Esophagus squamous epithelium (tissue), 5 donors: Measurements from ENCODE around the gene PSMB7. TPM values are rescaled to one million over a fixed set of nuclear protein-coding genes. Genes with fewer than 3 reads are reported as not detected.

Experiments used
- DNase-seq: peaks from one replicate; lab custom pipeline; 2025; lab: John Stamatoyannopoulos, UW
- H3K27ac ChIP-seq, 4 donors: fragments of 200-600 bp; sonication (generic); one replicate each; pipeline ENCODE4 v1.5.1; 2016 to 2019; ENCODE audit warnings: mild to moderate bottlenecking in 1 of 4
- H3K27me3 ChIP-seq, 4 donors: fragments of 200-600 bp; sonication (generic); 1 replicate in 3 of 4; 2 replicates in 1 of 4; pipeline versions ENCODE4 v1.5.1 to v1.6.0; 2017 to 2021; ENCODE audit warnings: antibody characterized with exemption in 1 of 4
- H3K36me3 ChIP-seq, 3 donors: fragments of 200-600 bp; sonication (generic); one replicate each; pipeline ENCODE4 v1.5.1; 2016 to 2019
- H3K4me1 ChIP-seq, 3 donors: fragments of 200-600 bp; sonication (generic); one replicate each; pipeline ENCODE4 v1.5.1; 2017 to 2019
- H3K4me3 ChIP-seq, 4 donors: fragments of 200-600 bp; sonication (generic); 1 replicate in 3 of 4; 2 replicates in 1 of 4; pipeline ENCODE4 v1.5.1; 2016 to 2019; ENCODE audit warnings: mild to moderate bottlenecking in 2 of 4, moderate library complexity in 1 of 4
- H3K9me3 ChIP-seq, 3 donors: fragments of 200-600 bp; sonication (generic); one replicate each; pipeline ENCODE4 v1.5.1; 2016 to 2019
- CTCF ChIP-seq, 6 experiments: fragments of 450-650 bp in 4 of 6; fragments of 200-600 bp in 2 of 6; sonication (generic) in 2 of 6; IDR thresholded peaks; one replicate each; pipeline ENCODE4 v1.5.1; 2016 to 2019; ENCODE audit warnings: antibody characterized with exemption in 6 of 6, mild to moderate bottlenecking in 4 of 6, moderate library complexity in 4 of 6
- POLR2A ChIP-seq, 4 donors: fragments of 450-650 bp; IDR thresholded peaks; one replicate each; pipeline ENCODE4 v1.6.1; 2017; ENCODE audit warnings: antibody characterized with exemption in 4 of 4, mild to moderate bottlenecking in 4 of 4, moderate library complexity in 3 of 4
- WGBS, 2 donors: methylation state at CpG; one replicate each; pipeline ENCODE4 v1.1.5; 2018; 5-methylcytosine and 5-hydroxymethylcytosine counted together
- intact Hi-C: fragments of 100-400 bp; cut with DNase I; formaldehyde crosslinking; loops from one replicate; pipeline ENCODE4 v1.15.0; 2022
- total RNA-seq, 4 donors: library from RNA; depleted of rRNA; stranded (reverse); fragments of >200 nt; gene quantifications; one replicate each; pipeline ENCODE4 v1.1.0, GENCODE V29; 2016
- donor health status: DM: yes; HTN: yes; CAD: no.

The PSMB7 gene
- total RNA-seq, 4 donors from 2014 or later = 114 to 229 (median 170) TPM

- intact Hi-C loops = loop anchor here (10.0 kb wide), 1 partner anchor 266 kb away; no protein-coding TSS in a partner anchor
- no peak for DNase-seq
- 65 to 68% methylated on average over 9 of the region's 9 CpGs for WGBS, 2 donors
Measured at GRCh38 chr9:124390794-124391658, 24.2 kb downstream of the PSMB7 start.

GRCh38 chr9:124389146-124389939 is 25.9 kb downstream of the PSMB7 start:
- H3K4me1 ChIP-seq = peaks cover 8 to 62% (median 14%) of the 10 kb centered on the region in 3 donors
- WGBS, 2 donors = 78 to 81% methylated on average over 5 to 6 of the region's 7 CpGs
- no peak for DNase-seq

More at GRCh38 chr9:124390794-124391658, 24.2 kb downstream of the PSMB7 start:
- Histone ChIP-seq H3K4me3 (no peak overlapping the region), H3K27me3 (no peaks in the 10 kb centered on the region), H3K9me3 (no peaks in the 10 kb centered on the region), H3K4me1 (peaks cover 8 to 62% (median 14%) of the 10 kb centered on the region in 3 donors), H3K27ac (no peak overlapping the region), H3K36me3 (peaks cover 0 to 21% (median 0%) of the 10 kb centered on the region in 3 donors)
- TF ChIP-seq POLR2A (IDR thresholded peaks at IDR 0.05) (no peak), CTCF (IDR thresholded peaks at IDR 0.05) (no peak)

GRCh38 chr9:124388275-124389048 is 26.8 kb downstream of the PSMB7 start:
- H3K4me3 ChIP-seq = no peak overlapping the region
- H3K4me1 ChIP-seq = peaks cover 8 to 54% (median 13%) of the 10 kb centered on the region in 3 donors
- no peaks in the 10 kb centered on the region for H3K9me3 ChIP-seq
- TF ChIP-seq CTCF (IDR thresholded peaks at IDR 0.05) = no peak
- no peak for TF ChIP-seq POLR2A (IDR thresholded peaks at IDR 0.05)
- no peak overlapping the region for H3K27ac ChIP-seq
- no peaks in the 10 kb centered on the region for H3K27me3 ChIP-seq
- H3K36me3 ChIP-seq = peaks cover 0 to 19% (median 7%) of the 10 kb centered on the region in 3 donors
- 84 to 88% methylated on average over 11 to 12 of the region's 12 CpGs for WGBS, 2 donors
- intact Hi-C loops = no loop called here
- no peak for DNase-seq

More at GRCh38 chr9:124389146-124389939, 25.9 kb downstream of the PSMB7 start:
- TF ChIP-seq CTCF (IDR thresholded peaks at IDR 0.05) = no peak
- Histone ChIP-seq H3K27me3 (no peaks in the 10 kb centered on the region), H3K36me3 (peaks cover 0 to 16% (median 1%) of the 10 kb centered on the region in 3 donors), H3K27ac (no peak overlapping the region), H3K4me3 (no peak overlapping the region), H3K9me3 (no peaks in the 10 kb centered on the region)
- intact Hi-C loops = no loop called here

- Histone ChIP-seq H3K36me3 (peaks cover 0 to 37% (median 7%) of the 10 kb centered on the region in 3 donors), H3K4me3 (no peak overlapping the region), H3K9me3 (no peaks in the 10 kb centered on the region), H3K27ac (no peak overlapping the region), H3K4me1 (peaks cover 0 to 32% (median 0%) of the 10 kb centered on the region in 3 donors), H3K27me3 (no peaks in the 10 kb centered on the region)
- no peak for DNase-seq
- WGBS, 2 donors = 76 to 88% methylated on average over 3 of the region's 3 CpGs
- intact Hi-C loops = no loop called here
- no peak for TF ChIP-seq POLR2A (IDR thresholded peaks at IDR 0.05)
- TF ChIP-seq CTCF (IDR thresholded peaks at IDR 0.05) = no peak
Measured at GRCh38 chr9:124386201-124386600, 29.0 kb downstream of the PSMB7 start.
